SK-N-SH (cell line): Measurements from ENCODE around the gene MTPN.

ENCODE experiments used
- CHD2 ChIP-seq: fragments of 150-350 bp; IDR thresholded peaks from 2 replicates; pipeline ENCODE4 v1.6.1; 2018; ENCODE audit warnings: low read length; ENCODE audit not compliant: partially characterized antibody
- CTCF ChIP-seq: fragments of 200-600 bp; sonication (generic); IDR thresholded peaks from 2 replicates; pipeline ENCODE4 v1.6.1; 2017; ENCODE audit warnings: antibody characterized with exemption, mild to moderate bottlenecking, moderate library complexity
- FOXM1 ChIP-seq: IDR thresholded peaks from 2 replicates; pipeline ENCODE4 v1.4.0; 2012; ENCODE audit warnings: low read depth, mild to moderate bottlenecking
- NFIC ChIP-seq: IDR thresholded peaks from 2 replicates; pipeline ENCODE4 v1.4.0; 2012; ENCODE audit warnings: borderline replicate concordance
- POLR2AphosphoS5 ChIP-seq: IDR thresholded peaks from 2 replicates; pipeline ENCODE4 v1.6.1; 2012; ENCODE audit warnings: low read depth, low read length
- RCOR1 ChIP-seq: fragments of 150-350 bp; IDR thresholded peaks from 2 replicates; pipeline ENCODE4 v1.6.1; 2017; ENCODE audit warnings: antibody characterized with exemption, low read length
- REST ChIP-seq: IDR thresholded peaks from 2 replicates; pipeline ENCODE4 v1.6.1; 2012; ENCODE audit warnings: mild to moderate bottlenecking, low read depth, low read length, moderate library complexity
- SIN3A ChIP-seq: IDR thresholded peaks from 2 replicates; pipeline ENCODE4 v1.6.1; 2012; ENCODE audit warnings: low read depth, mild to moderate bottlenecking, low read length, moderate library complexity, borderline replicate concordance
- ZBTB33 ChIP-seq: IDR thresholded peaks from 2 replicates; pipeline ENCODE4 v1.4.0; 2012; ENCODE audit warnings: low read depth, borderline replicate concordance

GRCh38 chr7:135957627-135958026, 19.5 kb downstream of the MTPN start:
- TF ChIP-seq CTCF (no peak), SIN3A (no peak), CHD2 (no peak), REST (no peak), RCOR1 (no peak), POLR2AphosphoS5 (no peak), FOXM1 (no peak), ZBTB33 (no peak), NFIC (no peak)
